Astrocyte of the spinal cord (primary cell): ENCODE data around the gene HNF1B.

ENCODE experiments used
- DNase-seq: peaks from one replicate; pipeline ENCODE4 v3.0.0; 2011; ENCODE audit warnings: low read depth, low spot score
- H3K4me3 ChIP-seq: 2 replicates; pipeline ENCODE4 v1.5.1; 2011; ENCODE audit warnings: low read depth, mild to moderate bottlenecking, low read length, moderate library complexity
- in situ Hi-C: cut with HindIII; loops from 2 replicates; pipeline ENCODE4 v1.10.0; 2017; ENCODE audit warnings: low sequenced_read_pairs
- TF ChIP-seq, protein P1 (sequence below): IDR thresholded peaks from 2 replicates; pipeline ENCODE4 v1.5.1; 2012; ENCODE audit warnings: low read depth, mild to moderate bottlenecking, low read length, inconsistent platforms

The HNF1B gene

DNA sequence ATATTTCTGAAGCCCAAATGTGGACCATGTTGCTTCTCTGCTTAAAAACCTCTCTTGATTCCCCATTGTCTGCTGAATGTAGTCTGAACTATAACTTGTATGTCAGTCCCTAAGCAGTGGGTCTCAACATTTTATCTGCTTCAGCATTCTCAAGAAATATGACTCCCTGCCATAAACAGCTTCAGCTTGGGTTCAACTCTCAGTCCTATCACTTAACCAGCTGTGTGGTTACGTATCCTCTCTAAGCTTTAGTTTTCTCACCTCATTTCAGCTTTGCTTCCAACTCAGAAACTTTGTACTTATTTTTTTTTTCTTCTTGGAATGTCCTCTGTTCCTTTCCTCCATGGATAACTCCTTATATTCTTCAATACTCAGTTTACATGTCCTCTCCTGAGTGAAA lies 97.0 kb downstream of the HNF1B start:
- no peak overlapping the region for H3K4me3 ChIP-seq
- TF ChIP-seq, protein P1, sequence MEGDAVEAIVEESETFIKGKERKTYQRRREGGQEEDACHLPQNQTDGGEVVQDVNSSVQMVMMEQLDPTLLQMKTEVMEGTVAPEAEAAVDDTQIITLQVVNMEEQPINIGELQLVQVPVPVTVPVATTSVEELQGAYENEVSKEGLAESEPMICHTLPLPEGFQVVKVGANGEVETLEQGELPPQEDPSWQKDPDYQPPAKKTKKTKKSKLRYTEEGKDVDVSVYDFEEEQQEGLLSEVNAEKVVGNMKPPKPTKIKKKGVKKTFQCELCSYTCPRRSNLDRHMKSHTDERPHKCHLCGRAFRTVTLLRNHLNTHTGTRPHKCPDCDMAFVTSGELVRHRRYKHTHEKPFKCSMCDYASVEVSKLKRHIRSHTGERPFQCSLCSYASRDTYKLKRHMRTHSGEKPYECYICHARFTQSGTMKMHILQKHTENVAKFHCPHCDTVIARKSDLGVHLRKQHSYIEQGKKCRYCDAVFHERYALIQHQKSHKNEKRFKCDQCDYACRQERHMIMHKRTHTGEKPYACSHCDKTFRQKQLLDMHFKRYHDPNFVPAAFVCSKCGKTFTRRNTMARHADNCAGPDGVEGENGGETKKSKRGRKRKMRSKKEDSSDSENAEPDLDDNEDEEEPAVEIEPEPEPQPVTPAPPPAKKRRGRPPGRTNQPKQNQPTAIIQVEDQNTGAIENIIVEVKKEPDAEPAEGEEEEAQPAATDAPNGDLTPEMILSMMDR = no peak
- DNase-seq = no peak
- in situ Hi-C loops = no loop called here

DNA sequence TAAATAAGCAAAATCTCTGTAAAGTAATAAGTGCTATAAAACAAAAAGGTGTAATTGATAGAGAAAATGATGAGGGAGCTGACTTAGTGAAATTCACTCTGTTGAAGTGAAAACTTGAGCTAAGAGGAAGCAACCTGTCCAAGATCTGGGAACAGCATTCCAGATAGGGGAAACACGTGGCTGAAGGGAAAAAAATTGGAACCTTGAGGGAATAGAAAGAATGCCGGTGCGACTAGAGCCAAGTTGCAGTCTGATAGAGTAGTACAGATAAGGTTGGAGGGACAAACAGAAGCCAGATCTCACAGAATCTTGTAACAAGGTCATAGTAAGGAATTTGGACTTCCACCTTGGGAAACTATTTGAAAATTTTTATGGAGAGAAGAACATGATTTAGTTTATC lies 101.0 kb downstream of the HNF1B start:
- H3K4me3 ChIP-seq = peak overlapping the region; percentile 97
- TF ChIP-seq, protein P1 = no peak
- DNase-seq = no peak
- in situ Hi-C loops = no loop called here

DNA sequence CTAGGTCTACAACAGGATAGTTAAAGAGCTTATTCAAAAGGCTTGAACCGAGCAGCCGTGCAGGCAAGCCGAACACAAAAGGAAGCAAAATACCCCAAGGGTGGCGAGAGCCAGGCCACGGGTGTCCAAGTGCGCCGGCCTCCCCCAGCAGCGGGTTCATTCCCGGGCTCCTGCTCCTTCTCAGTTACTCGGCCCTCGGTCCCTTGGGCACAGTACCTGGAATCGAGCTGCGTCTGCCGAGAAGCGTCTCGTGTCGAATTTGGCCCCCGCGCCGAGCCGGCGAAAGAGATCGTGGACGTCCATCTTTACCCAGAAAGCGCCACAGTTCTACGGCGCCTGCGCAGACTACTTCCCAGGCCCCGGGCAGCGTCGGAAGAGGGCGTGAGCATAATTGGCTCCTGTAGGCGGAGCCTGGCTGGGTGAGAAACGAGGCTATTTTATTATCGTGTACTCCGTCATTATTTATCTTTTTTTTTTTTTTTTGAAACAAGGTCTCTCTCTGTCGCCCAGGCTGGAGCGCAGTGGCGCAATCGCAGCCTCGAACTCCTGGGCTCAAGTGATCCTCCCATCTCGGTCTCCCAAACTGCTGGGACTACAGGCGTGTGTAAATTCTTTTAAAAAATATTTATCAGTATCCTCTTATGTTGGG lies 101.6 kb downstream of the HNF1B start, which contains the start of gene DDX52:
Gene DDX52 (minus strand): TSS at position 329 of the 649 bp plus-strand sequence. CDS start 26 bp downstream, at position 303.
- peak; percentile 91 for DNase-seq
- H3K4me3 ChIP-seq = peak within 1 kb of the TSS; percentile 97
- TF ChIP-seq, protein P1 = no peak
- in situ Hi-C loops = no loop called here

DNA sequence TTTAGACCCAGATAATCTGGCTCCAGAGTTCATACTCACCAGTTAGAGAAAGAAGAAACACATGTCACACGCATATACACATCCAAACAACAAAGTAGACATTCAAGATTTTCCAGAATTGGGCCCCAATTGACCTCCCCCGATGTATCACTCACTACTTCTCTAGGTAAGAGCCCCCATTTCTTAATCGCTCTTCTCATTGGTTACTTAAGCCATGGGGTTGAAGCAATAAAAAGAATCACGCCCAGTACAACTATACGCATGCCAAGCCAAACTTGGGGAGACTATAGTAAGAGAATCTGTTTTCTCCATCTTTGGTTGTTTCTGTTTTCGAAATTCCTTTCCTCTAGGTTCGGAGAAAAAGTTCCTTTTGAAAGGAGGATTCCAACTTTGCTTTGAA lies 102.2 kb downstream of the HNF1B start:
- in situ Hi-C loops = no loop called here
- TF ChIP-seq, protein P1 = no peak
- H3K4me3 ChIP-seq = peak overlapping the region; percentile 97
- peak; percentile 50 for DNase-seq

DNA sequence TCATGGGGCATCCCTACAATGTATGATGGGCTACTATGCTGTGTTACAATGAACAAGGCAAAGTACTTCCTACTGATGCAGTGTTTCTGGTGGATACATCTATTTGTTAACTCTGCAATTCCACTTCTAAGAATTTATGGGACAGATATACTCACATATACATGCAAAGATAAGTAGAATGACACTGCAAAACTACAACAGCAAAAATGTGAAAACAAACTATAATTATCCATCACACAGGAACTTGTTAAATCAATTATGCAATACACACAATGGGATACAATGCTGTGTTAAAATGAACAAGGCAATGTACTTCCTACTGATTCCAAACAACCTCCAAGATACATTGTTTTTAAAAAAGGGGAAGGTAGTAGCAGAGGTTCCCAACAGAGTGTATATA lies 104.8 kb downstream of the HNF1B start:
- in situ Hi-C loops = no loop called here
- TF ChIP-seq, protein P1 = no peak

DNA sequence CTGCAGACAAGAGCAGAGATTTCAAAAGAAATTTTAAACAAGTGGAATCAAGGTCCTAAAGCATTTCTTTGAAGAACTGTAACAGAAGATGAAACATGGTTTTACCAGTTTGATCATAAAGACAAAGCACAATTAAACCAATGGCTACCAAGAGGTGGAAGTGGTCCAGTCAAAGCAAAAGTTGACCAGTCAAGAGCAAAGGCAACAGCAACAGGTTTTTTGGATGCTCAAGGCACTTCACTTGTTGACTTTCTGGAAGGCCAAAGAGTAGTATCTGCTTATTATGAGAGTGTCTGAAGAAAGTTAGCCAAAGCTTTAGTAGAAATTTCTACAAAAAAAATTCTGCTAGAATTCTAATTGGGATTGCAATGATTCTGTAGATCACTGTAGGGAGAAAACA lies 106.9 kb downstream of the HNF1B start:
- in situ Hi-C loops = no loop called here
- TF ChIP-seq, protein P1 = no peak
- H3K4me3 ChIP-seq = no peak overlapping the region
- no peak for DNase-seq

More for the DNA sequence above, 104.8 kb downstream of the HNF1B start:
- no peak overlapping the region for H3K4me3 ChIP-seq
- DNase-seq = no peak
